DND-41 (cell line): ENCODE measurements around the gene ABCA2.

ENCODE experiments used
- ATAC-seq: fragments of 200-7000 bp; cut with Tn5 transposase; 3 replicates; pipeline ENCODE4 v1.9.1; 2021; ENCODE audit warnings: low read depth; ENCODE audit not compliant: insufficient read depth
- DNase-seq: peaks from one replicate; pipeline ENCODE4 v3.0.0-alpha.2; 2020
- H2AFZ ChIP-seq: 2 replicates; pipeline ENCODE4 v1.6.0; 2012; ENCODE audit warnings: low read depth, low read length
- H3K27ac ChIP-seq: 2 replicates; pipeline ENCODE4 v1.5.1; 2012; ENCODE audit warnings: low read length, inconsistent platforms
- H3K27me3 ChIP-seq: fragments of 200-600 bp; sonication (generic); 2 replicates; pipeline ENCODE4 v1.6.0; 2012; ENCODE audit warnings: low read length, mild to moderate bottlenecking, inconsistent platforms; ENCODE audit not compliant: insufficient read depth, poor library complexity
- H3K36me3 ChIP-seq: 2 replicates; pipeline ENCODE4 v1.5.1; 2012; ENCODE audit warnings: low read length, inconsistent platforms; ENCODE audit not compliant: insufficient read depth
- H3K4me1 ChIP-seq: 2 replicates; pipeline ENCODE4 v1.5.1; 2012; ENCODE audit warnings: mild to moderate bottlenecking, low read length; ENCODE audit not compliant: insufficient read depth
- H3K4me2 ChIP-seq: 2 replicates; pipeline ENCODE4 v1.6.0; 2012; ENCODE audit warnings: mild to moderate bottlenecking, moderate library complexity, low read length, inconsistent platforms; ENCODE audit not compliant: insufficient read depth
- H3K4me3 ChIP-seq, 2 experiments: fragments of 200-600 bp in 1 of 2; shearing (Covaris generic) in 1 of 2; 2 replicates each; pipeline ENCODE4 v1.5.1; 2012 to 2016; ENCODE audit warnings: inconsistent platforms in 2 of 2, low read length in 2 of 2, mild to moderate bottlenecking in 2 of 2, low read depth in 1 of 2, moderate library complexity in 1 of 2
- H3K79me2 ChIP-seq: 2 replicates; pipeline ENCODE4 v1.6.0; 2012; ENCODE audit warnings: low read length, inconsistent platforms; ENCODE audit not compliant: insufficient read depth
- H3K9ac ChIP-seq: 2 replicates; pipeline ENCODE4 v1.6.0; 2012; ENCODE audit warnings: low read depth, mild to moderate bottlenecking, inconsistent platforms, low read length, moderate library complexity
- H3K9me3 ChIP-seq: 2 replicates; pipeline ENCODE4 v1.5.1; 2012; ENCODE audit warnings: low read length, moderate library complexity, mild to moderate bottlenecking, inconsistent platforms; ENCODE audit not compliant: insufficient read depth, severe bottlenecking
- H4K20me1 ChIP-seq: 2 replicates; pipeline ENCODE4 v1.6.0; 2012; ENCODE audit warnings: low read length; ENCODE audit not compliant: insufficient read depth
- CTCF ChIP-seq: IDR thresholded peaks from 2 replicates; pipeline ENCODE4 v1.5.1; 2012; ENCODE audit warnings: borderline replicate concordance, low read length, moderate library complexity, mild to moderate bottlenecking; ENCODE audit not compliant: poor library complexity, severe bottlenecking; ENCODE audit errors: extremely low read depth
- EZH2 ChIP-seq: IDR thresholded peaks from 3 replicates; pipeline ENCODE4 v1.6.1; 2012; ENCODE audit warnings: borderline replicate concordance, low read depth, mild to moderate bottlenecking, moderate library complexity, low read length, inconsistent platforms; ENCODE audit not compliant: severe bottlenecking

The ABCA2 gene

GRCh38 chr9:137045294-137046087, 17.5 kb upstream of the ABCA2 start:
- no peaks in the 10 kb centered on the region for H3K9me3 ChIP-seq
- DNase-seq, result no peak
- peaks cover 41% of the 10 kb centered on the region for H3K27me3 ChIP-seq
- no peak overlapping the region for H3K4me2 ChIP-seq
- no peak overlapping the region for H3K4me3 ChIP-seq
- peaks cover 30% of the 10 kb centered on the region for H4K20me1 ChIP-seq
- H3K79me2 ChIP-seq, result no peaks in the 10 kb centered on the region
- no peak overlapping the region for H2AFZ ChIP-seq
- H3K36me3 ChIP-seq, result no peaks in the 10 kb centered on the region
- H3K27ac ChIP-seq, result no peak overlapping the region
- H3K9ac ChIP-seq, result no peak overlapping the region
- no peak for ATAC-seq
- H3K4me1 ChIP-seq, result no peaks in the 10 kb centered on the region
- no peak for TF ChIP-seq CTCF
- peak; percentile 58 for TF ChIP-seq EZH2

- Histone ChIP-seq H3K4me2 (no peak overlapping the region), H3K27me3 (peaks cover 32% of the 10 kb centered on the region), H3K79me2 (no peaks in the 10 kb centered on the region), H3K4me3 (no peak overlapping the region), H2AFZ (no peak overlapping the region), H3K4me1 (no peaks in the 10 kb centered on the region), H3K9ac (no peak overlapping the region), H3K36me3 (no peaks in the 10 kb centered on the region), H4K20me1 (peaks cover 25% of the 10 kb centered on the region), H3K9me3 (no peaks in the 10 kb centered on the region), H3K27ac (no peak overlapping the region)
- ATAC-seq (no peak), DNase-seq (no peak)
- TF ChIP-seq EZH2, result no peak
- TF ChIP-seq CTCF, result no peak
Measured at GRCh38 chr9:137044502-137045177, 16.6 kb upstream of the ABCA2 start.

GRCh38 chr9:137044037-137044436, 16.0 kb upstream of the ABCA2 start:
- Histone ChIP-seq H3K4me1 (no peaks in the 10 kb centered on the region), H3K27ac (no peak overlapping the region), H4K20me1 (peaks cover 23% of the 10 kb centered on the region), H3K9me3 (no peaks in the 10 kb centered on the region), H2AFZ (no peak overlapping the region), H3K9ac (no peak overlapping the region), H3K4me3 (no peak overlapping the region), H3K79me2 (no peaks in the 10 kb centered on the region), H3K36me3 (no peaks in the 10 kb centered on the region), H3K4me2 (no peak overlapping the region), H3K27me3 (peaks cover 28% of the 10 kb centered on the region)
- TF ChIP-seq CTCF, result no peak
- TF ChIP-seq EZH2, result no peak
- no peak for ATAC-seq
- DNase-seq, result no peak
